ENCODE results near the gene ADAM12. TPM values are rescaled to one million over a fixed set of nuclear protein-coding genes. Genes with fewer than 3 reads are reported as not detected.

The ADAM12 gene
- total RNA-seq, 1 donor from 2014 or later: 100 TPM

DNA sequence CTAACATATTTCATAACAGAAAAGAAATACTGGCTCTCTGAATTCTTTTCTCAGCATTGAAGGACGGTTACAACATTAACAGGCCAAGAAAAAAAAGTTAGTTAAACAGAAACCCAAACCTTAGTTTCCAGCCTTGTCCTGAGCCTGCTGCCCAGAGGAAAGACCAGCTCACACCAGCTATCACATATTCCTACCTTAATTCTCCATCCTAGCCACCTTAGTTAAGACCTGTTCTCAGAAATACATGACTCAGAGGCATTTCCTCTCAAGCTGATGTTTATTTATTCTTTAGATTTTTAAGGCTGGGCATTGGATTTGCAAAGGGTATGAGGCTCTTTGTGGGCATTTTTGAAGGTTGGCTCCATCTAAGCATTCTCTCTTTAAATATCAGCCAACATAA is 34.3 kb upstream of the ADAM12 start:
- Histone ChIP-seq H4K20me1 (ENCODE audit: insufficient read depth, low read length) (no peaks in the 10 kb centered on the region), H3K4me2 (ENCODE audit: low read length) (no peak overlapping the region), H3K27ac (ENCODE audit: low read depth, low read length) (peak overlapping the region; percentile 97), H3K4me1 (ENCODE audit: insufficient read depth, low read length) (peaks cover 18% of the 10 kb centered on the region), H2AFZ (ENCODE audit: low read depth, low read length) (no peak overlapping the region), H3K36me3 (ENCODE audit: insufficient read depth, low read length) (no peaks in the 10 kb centered on the region), H3K4me3 (ENCODE audit: insufficient read depth, low read depth, low read length) (no peak overlapping the region), H3K9me3 (ENCODE audit: insufficient read depth, low read depth, low read length) (peaks cover 20% of the 10 kb centered on the region), H3K79me2 (ENCODE audit: insufficient read depth, low read length) (no peaks in the 10 kb centered on the region), H3K9ac (ENCODE audit: low read length) (peak overlapping the region; percentile 69), H3K27me3 (ENCODE audit: insufficient read depth, low read length) (no peaks in the 10 kb centered on the region)
- H3K4me3 Mint-ChIP-seq (ENCODE audit: unreplicated experiment): no peak overlapping the region
- peak overlapping the region; percentile 98 for H3K27ac Mint-ChIP-seq (ENCODE audit: unreplicated experiment)
- H3K36me3 Mint-ChIP-seq (ENCODE audit: low read depth, unreplicated experiment): peaks cover 4% of the 10 kb centered on the region
- peaks cover 38% of the 10 kb centered on the region for H3K4me1 Mint-ChIP-seq (ENCODE audit: low read depth, unreplicated experiment)
- peak; percentile 58 for DNase-seq (ENCODE audit: low read depth)
- peak; percentile 32 for FAIRE-seq
- no peaks in the 10 kb centered on the region for H3K27me3 Mint-ChIP-seq (ENCODE audit: low read depth, unreplicated experiment)
- H3K9me3 Mint-ChIP-seq (ENCODE audit: unreplicated experiment): peaks cover 8% of the 10 kb centered on the region
- no peak for TF ChIP-seq EZH2 (IDR thresholded peaks at IDR 0.05; ENCODE audit: insufficient read depth, low read length)
- TF ChIP-seq, protein P1, sequence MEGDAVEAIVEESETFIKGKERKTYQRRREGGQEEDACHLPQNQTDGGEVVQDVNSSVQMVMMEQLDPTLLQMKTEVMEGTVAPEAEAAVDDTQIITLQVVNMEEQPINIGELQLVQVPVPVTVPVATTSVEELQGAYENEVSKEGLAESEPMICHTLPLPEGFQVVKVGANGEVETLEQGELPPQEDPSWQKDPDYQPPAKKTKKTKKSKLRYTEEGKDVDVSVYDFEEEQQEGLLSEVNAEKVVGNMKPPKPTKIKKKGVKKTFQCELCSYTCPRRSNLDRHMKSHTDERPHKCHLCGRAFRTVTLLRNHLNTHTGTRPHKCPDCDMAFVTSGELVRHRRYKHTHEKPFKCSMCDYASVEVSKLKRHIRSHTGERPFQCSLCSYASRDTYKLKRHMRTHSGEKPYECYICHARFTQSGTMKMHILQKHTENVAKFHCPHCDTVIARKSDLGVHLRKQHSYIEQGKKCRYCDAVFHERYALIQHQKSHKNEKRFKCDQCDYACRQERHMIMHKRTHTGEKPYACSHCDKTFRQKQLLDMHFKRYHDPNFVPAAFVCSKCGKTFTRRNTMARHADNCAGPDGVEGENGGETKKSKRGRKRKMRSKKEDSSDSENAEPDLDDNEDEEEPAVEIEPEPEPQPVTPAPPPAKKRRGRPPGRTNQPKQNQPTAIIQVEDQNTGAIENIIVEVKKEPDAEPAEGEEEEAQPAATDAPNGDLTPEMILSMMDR (IDR thresholded peaks at IDR 0.05; ENCODE audit: insufficient read depth, low read depth, low read length): no peak

DNA sequence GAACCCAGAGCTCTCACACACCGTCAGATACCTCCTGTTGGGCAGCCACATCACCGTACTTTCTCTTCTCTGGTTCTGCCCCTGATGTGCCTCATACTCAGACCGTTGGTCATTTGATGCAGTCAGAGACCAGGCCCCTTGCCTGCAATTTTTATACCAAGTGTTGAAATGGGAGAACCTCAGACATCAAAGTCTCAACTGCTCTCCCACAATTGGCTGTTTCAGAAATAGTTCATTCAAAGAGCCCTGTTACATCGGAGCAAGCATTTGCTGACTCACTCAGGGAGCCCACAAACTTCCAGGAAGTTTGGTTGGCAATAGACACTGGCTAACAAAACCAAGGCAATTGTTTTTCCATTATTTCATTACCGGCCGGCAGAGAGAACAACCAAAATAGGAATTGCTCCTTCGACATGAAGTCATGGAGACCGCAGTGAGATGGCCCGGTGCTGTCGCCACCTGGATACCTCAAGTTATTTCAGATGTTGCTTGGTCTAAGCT is 33.5 kb upstream of the ADAM12 start:
- peaks cover 20% of the 10 kb centered on the region for H3K9me3 ChIP-seq (ENCODE audit: insufficient read depth, low read depth, low read length)
- no peaks in the 10 kb centered on the region for H3K36me3 ChIP-seq (ENCODE audit: insufficient read depth, low read length)
- H3K4me1 Mint-ChIP-seq (ENCODE audit: low read depth, unreplicated experiment): peaks cover 38% of the 10 kb centered on the region
- peaks cover 5% of the 10 kb centered on the region for H3K9me3 Mint-ChIP-seq (ENCODE audit: unreplicated experiment)
- H3K27me3 Mint-ChIP-seq (ENCODE audit: low read depth, unreplicated experiment): no peaks in the 10 kb centered on the region
- peak overlapping the region; percentile 77 for H3K4me2 ChIP-seq (ENCODE audit: low read length)
- peaks cover 4% of the 10 kb centered on the region for H3K36me3 Mint-ChIP-seq (ENCODE audit: low read depth, unreplicated experiment)
- DNase-seq (ENCODE audit: low read depth) (peak; percentile 100), FAIRE-seq (peak; percentile 99)
- no peaks in the 10 kb centered on the region for H3K79me2 ChIP-seq (ENCODE audit: insufficient read depth, low read length)
- H2AFZ ChIP-seq (ENCODE audit: low read depth, low read length): peak overlapping the region; percentile 21
- peak overlapping the region; percentile 31 for H3K4me3 ChIP-seq (ENCODE audit: insufficient read depth, low read depth, low read length)
- H3K27ac ChIP-seq (ENCODE audit: low read depth, low read length): peak overlapping the region; percentile 97
- peak overlapping the region; percentile 18 for H3K4me3 Mint-ChIP-seq (ENCODE audit: unreplicated experiment)
- peak overlapping the region; percentile 98 for H3K27ac Mint-ChIP-seq (ENCODE audit: unreplicated experiment)
- TF ChIP-seq, protein P1 (IDR thresholded peaks at IDR 0.05; ENCODE audit: insufficient read depth, low read depth, low read length): no peak
- H4K20me1 ChIP-seq (ENCODE audit: insufficient read depth, low read length): no peaks in the 10 kb centered on the region
- no peaks in the 10 kb centered on the region for H3K27me3 ChIP-seq (ENCODE audit: insufficient read depth, low read length)
- H3K4me1 ChIP-seq (ENCODE audit: insufficient read depth, low read length): peaks cover 18% of the 10 kb centered on the region
- peak overlapping the region; percentile 85 for H3K9ac ChIP-seq (ENCODE audit: low read length)

DNA sequence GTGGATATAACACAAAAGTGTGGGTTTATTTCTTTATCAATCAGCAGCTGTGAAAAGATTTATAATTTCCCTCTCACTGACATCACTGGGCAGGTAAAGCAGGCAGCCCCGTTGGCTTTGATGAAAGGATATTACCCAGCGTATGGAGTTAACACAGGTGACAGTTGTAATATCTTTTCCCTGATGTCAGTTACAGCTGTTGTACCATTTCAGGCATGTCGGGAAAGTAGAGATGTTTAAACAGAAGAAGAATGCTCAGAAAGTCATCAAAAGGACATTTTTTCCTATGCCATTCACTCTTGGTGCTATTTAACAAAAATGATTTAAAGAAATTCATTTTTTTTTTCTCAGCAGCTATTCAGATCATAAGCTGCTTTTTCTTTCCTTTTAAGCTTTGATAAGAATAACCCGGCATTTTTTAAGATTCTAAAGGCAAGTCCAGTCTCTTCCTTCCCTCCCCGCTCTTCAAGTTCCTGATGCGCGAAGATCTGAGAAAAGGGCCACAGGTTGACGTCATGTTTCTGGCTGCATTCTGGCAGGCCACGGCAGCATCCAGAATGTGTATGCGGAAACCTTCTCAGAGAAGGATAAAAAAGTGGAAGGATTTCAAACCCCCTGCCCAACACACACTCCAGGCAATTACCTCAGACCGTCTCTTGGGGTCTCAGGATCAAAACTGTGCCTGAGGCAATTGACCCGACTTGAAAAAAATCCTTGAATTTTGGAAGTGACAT is 32.5 kb upstream of the ADAM12 start:
- Mint-ChIP-seq H3K9me3 (ENCODE audit: unreplicated experiment) (peaks cover 9% of the 10 kb centered on the region), H3K27me3 (ENCODE audit: low read depth, unreplicated experiment) (no peaks in the 10 kb centered on the region), H3K36me3 (ENCODE audit: low read depth, unreplicated experiment) (peaks cover 7% of the 10 kb centered on the region), H3K27ac (ENCODE audit: unreplicated experiment) (peak overlapping the region; percentile 98), H3K4me1 (ENCODE audit: low read depth, unreplicated experiment) (peaks cover 38% of the 10 kb centered on the region), H3K4me3 (ENCODE audit: unreplicated experiment) (no peak overlapping the region)
- Histone ChIP-seq H3K9ac (ENCODE audit: low read length) (peak overlapping the region; percentile 85), H3K27ac (ENCODE audit: low read depth, low read length) (peak overlapping the region; percentile 97), H3K4me2 (ENCODE audit: low read length) (peak overlapping the region; percentile 77), H3K27me3 (ENCODE audit: insufficient read depth, low read length) (no peaks in the 10 kb centered on the region), H3K4me3 (ENCODE audit: insufficient read depth, low read depth, low read length) (peak overlapping the region; percentile 31), H3K9me3 (ENCODE audit: insufficient read depth, low read depth, low read length) (peaks cover 20% of the 10 kb centered on the region), H4K20me1 (ENCODE audit: insufficient read depth, low read length) (no peaks in the 10 kb centered on the region), H3K4me1 (ENCODE audit: insufficient read depth, low read length) (peaks cover 18% of the 10 kb centered on the region), H2AFZ (ENCODE audit: low read depth, low read length) (no peak overlapping the region), H3K79me2 (ENCODE audit: insufficient read depth, low read length) (no peaks in the 10 kb centered on the region), H3K36me3 (ENCODE audit: insufficient read depth, low read length) (no peaks in the 10 kb centered on the region)
- no peak for TF ChIP-seq EZH2 (IDR thresholded peaks at IDR 0.05; ENCODE audit: insufficient read depth, low read length)
- TF ChIP-seq, protein P1 (IDR thresholded peaks at IDR 0.05; ENCODE audit: insufficient read depth, low read depth, low read length): no peak
- DNase-seq (ENCODE audit: low read depth): peak; percentile 50
- no peak for FAIRE-seq

All from astrocyte (in vitro differentiated cells and primary cell).